GM19324 (cell line): Measurements from ENCODE around the gene BMP4.

Experiments
- ATAC-seq: cut with Tn5 transposase; IDR thresholded peaks from one replicate; pipeline ENCODE4 v1.9.1; 2021; ENCODE audit warnings: mild to moderate bottlenecking, moderate library complexity; ENCODE audit not compliant: unreplicated experiment, low FRiP score

Gene BMP4

GRCh38 chr14:53900499-53900898, 56.1 kb downstream of the BMP4 start:
- no peak for ATAC-seq
